Subcutaneous adipose tissue (tissue), 4 donors: ENCODE measurements around the gene ASGR1. TPM values are rescaled to one million over a fixed set of nuclear protein-coding genes. Genes with fewer than 3 reads are reported as not detected.

ENCODE experiments used
- CTCF ChIP-seq: fragments of 450-650 bp; IDR thresholded peaks from one replicate; pipeline ENCODE4 v1.5.1; 2016; ENCODE audit warnings: low read depth, mild to moderate bottlenecking, control low read depth, antibody characterized with exemption, moderate library complexity
- total RNA-seq, 4 donors: library from RNA; depleted of rRNA; stranded (reverse); fragments of >200 nt; gene quantifications; one replicate each; pipeline ENCODE4 v1.1.0, GENCODE V29; 2016

ASGR1 gene
- total RNA-seq, 4 donors from 2014 or later: 2.4 to 5.9 (median 3.8) TPM

- no peak for TF ChIP-seq CTCF
These were observed 36.0 kb upstream of the ASGR1 start for GRCh38 chr17:7215136-7215638.

- no peak for TF ChIP-seq CTCF
These were observed 35.3 kb upstream of the ASGR1 start for GRCh38 chr17:7214300-7215135.

- no peak for TF ChIP-seq CTCF
These were observed 34.7 kb upstream of the ASGR1 start for GRCh38 chr17:7213895-7214299.

GRCh38 chr17:7211491-7212273, 32.5 kb upstream of the ASGR1 start:
- TF ChIP-seq CTCF: no peak

- no peak for TF ChIP-seq CTCF
These were observed 29.7 kb upstream of the ASGR1 start for GRCh38 chr17:7208754-7209460.

- TF ChIP-seq CTCF: no peak
These were observed 28.9 kb upstream of the ASGR1 start for GRCh38 chr17:7208027-7208571.
